GM12801 (cell line): ENCODE measurements around the gene FTSJ3.

Experiments
- TF ChIP-seq, protein P1 (sequence below): IDR thresholded peaks from one replicate; pipeline ENCODE4 v1.5.1; 2011; ENCODE audit warnings: control low read depth; ENCODE audit not compliant: insufficient read length; ENCODE audit errors: extremely low read depth

Gene FTSJ3

DNA sequence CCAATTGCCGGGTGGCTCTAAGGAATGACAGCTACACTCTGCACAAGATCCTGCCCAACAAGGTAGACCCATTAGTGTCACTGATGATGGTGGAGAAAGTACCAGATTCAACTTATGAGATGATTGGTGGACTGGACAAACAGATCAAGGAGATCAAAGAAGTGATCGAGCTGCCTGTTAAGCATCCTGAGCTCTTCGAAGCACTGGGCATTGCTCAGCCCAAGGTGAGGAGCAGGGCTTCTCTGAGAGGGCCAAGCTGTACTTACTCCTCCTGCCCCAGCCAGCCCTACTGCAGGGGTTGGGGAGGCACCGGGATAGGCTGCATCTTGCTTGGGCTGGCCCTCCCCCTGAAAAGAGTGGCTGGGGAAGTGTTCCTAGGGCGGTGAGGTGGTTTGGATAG, 2.8 kb upstream of the FTSJ3 start:
- TF ChIP-seq, protein P1, sequence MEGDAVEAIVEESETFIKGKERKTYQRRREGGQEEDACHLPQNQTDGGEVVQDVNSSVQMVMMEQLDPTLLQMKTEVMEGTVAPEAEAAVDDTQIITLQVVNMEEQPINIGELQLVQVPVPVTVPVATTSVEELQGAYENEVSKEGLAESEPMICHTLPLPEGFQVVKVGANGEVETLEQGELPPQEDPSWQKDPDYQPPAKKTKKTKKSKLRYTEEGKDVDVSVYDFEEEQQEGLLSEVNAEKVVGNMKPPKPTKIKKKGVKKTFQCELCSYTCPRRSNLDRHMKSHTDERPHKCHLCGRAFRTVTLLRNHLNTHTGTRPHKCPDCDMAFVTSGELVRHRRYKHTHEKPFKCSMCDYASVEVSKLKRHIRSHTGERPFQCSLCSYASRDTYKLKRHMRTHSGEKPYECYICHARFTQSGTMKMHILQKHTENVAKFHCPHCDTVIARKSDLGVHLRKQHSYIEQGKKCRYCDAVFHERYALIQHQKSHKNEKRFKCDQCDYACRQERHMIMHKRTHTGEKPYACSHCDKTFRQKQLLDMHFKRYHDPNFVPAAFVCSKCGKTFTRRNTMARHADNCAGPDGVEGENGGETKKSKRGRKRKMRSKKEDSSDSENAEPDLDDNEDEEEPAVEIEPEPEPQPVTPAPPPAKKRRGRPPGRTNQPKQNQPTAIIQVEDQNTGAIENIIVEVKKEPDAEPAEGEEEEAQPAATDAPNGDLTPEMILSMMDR: no peak

DNA sequence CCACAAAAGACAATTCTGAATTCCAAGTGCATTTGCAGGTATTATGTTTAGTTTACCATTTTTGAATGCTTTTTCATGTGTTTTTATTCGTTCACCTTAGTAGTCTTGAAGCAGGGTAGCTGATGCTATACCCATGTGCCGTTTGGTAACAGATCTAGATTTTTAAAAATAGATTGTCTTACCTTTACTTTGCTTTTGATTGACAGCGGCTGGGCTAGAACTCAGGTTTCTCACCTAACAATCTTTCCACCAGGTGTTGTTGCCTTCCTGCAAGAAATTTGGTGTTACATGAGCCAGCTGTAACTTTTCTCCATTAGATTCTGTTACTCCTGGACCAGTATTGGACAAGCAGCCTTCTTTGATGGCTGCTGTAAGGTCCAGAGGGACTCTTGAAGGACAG, 1.5 kb upstream of the FTSJ3 start:
- TF ChIP-seq, protein P1: no peak

DNA sequence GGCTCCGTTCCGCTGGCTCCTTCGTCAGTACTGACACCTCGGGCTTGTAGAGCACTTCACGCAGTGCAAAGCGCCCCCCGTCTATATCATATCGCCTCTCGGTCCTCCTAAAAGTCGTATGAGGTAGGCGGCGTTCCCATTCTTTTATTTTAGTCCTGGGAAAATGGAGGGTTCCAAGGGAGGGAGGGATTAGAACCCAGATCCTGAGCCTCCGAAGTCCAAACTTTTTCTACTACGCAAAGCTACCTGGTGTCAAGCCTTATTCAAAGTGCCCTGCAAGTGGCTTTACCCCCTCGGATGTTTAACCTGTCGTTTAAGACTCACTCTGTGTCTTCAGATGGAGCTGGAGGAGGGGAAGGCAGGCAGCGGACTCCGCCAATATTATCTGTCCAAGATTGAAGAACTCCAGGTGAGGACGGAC, 348 bp upstream of the FTSJ3 start:
- TF ChIP-seq, protein P1: no peak

DNA sequence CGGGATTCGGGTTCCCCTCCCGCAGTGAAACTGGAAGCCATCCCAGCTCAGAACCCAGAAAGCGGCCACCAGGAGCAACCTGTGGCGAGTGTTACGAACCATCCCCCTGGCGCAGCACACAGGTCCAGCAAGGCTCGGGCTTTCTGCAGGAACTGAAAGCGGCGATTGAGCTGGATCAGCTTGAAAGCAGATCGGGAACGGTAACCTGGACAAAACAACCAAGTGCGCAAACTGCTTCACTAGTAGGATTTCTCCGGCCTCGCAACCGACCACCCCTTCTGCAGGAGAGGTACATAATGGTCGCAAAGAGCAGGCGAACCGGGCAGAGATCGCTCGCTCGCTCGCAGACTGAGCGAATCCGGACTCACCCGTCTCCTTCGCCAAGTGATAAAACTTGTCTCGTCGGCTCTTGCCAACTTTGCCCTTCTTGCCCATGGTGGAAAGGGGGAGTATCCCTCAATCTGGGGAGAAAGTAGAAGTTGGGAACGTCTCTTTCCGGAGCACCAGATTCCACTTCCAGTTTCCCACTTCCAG, 928 bp downstream of the FTSJ3 start:
- TF ChIP-seq, protein P1: no peak

DNA sequence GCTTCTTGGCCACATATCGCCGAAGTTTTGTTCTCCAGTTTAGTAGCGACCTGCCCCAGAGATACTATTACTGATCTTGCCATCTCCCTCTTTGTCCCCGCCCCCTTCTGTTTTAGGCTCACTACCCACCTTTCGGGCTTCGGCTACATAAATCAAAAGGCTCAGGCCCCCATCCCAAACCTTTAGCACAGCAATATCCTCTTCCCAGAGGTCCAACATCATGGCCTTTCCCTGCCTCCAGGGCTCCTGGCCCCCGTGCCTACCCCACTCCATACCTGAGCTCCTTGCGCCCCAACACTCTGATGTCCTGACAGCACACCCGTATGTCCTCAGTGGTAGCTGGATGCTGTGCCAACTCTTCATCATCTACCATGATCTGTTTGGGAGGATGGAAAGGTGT, 3.1 kb downstream of the FTSJ3 start:
- TF ChIP-seq, protein P1: no peak

DNA sequence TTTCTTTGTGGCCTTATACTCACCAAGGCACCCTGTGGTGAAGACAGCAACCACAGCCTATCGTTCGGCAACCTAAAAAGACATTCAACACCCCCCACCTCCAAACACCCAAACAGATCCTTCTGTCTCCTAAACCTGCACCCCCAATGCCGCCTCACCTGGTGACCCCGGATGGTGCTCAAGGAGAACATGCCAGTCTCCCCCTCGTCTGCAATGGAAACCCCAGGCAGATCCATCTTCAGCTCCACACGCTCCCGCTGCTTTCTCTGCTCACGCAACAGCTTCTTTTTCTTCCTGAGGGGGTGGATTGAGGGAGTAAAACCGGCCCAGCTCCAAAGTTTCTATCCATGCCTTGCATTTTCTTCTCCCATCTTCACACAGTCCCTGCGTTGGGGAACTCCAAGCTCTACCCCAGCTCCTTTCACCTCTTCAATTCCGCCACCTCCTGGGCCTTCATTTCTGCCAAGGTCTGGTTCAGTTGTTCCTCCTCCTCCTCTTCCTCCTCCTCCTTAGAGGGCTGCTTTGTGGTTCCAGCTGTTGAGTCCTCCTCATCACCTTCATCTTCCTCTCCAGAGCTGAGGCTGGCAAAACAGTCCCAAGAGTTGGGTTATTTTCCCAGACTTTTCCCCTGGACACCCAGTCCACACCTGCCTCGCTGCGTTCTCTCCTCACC, 3.7 kb downstream of the FTSJ3 start:
- TF ChIP-seq, protein P1: no peak

DNA sequence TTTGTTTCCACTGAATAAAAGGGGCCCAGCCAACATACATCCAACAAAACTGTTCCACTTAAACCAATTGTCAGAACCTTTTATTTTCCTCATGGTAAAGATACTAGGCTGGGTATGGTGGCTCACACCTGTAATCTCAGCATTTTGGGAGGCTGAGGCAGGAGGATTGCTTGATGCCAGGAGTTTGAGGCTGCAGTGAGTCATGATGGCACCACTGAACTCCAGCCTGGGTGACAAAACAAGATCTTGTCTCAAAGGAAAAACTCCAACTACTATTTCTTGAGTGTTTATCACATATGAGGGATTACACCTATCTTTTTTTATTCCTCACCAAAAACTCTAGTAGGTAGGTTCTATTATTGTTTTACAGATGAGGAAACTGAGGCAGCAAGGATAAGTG, 4.9 kb downstream of the FTSJ3 start:
- TF ChIP-seq, protein P1: no peak
